Glomerular endothelial cell (primary cell): ENCODE data around the gene LRP5. TPM values are rescaled to one million over a fixed set of nuclear protein-coding genes. Genes with fewer than 3 reads are reported as not detected.
"Not testable (repeated sequence)": the region's sequence is repeated elsewhere in the genome, so short reads cannot be mapped to it uniquely, and the experiment has no call there.

ENCODE experiments used
- DNase-seq: peaks from one replicate; pipeline ENCODE4 v3.0.0-alpha.2; 2011; ENCODE audit warnings: low read depth, low spot score; ENCODE audit errors: extremely low read depth
- total RNA-seq: library from RNA; depleted of rRNA; stranded (reverse); fragments of >200 nt; gene quantifications from 2 replicates; pipeline ENCODE4 v1.2.3, GENCODE V29; 2015

The LRP5 gene
- total RNA-seq, 1 donor from 2014 or later: 72.2 TPM

DNA sequence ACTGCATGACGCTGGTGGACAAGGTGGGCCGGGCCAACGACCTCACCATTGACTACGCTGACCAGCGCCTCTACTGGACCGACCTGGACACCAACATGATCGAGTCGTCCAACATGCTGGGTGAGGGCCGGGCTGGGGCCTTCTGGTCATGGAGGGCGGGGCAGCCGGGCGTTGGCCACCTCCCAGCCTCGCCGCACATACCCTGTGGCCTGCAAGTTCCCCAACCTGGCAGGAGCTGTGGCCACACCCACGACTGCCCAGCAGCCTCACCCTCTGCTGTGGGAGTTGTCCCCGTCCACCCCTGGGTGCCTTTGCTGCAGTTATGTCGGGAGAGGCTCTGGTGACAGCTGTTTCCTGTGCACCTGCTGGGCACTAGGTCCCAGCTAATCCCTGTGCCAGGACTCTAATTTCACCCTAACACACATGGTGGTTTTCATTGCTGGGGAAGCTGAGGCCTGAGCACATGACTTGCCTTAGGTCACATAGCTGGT lies 99.2 kb downstream of the LRP5 start:
- no peak for DNase-seq

DNA sequence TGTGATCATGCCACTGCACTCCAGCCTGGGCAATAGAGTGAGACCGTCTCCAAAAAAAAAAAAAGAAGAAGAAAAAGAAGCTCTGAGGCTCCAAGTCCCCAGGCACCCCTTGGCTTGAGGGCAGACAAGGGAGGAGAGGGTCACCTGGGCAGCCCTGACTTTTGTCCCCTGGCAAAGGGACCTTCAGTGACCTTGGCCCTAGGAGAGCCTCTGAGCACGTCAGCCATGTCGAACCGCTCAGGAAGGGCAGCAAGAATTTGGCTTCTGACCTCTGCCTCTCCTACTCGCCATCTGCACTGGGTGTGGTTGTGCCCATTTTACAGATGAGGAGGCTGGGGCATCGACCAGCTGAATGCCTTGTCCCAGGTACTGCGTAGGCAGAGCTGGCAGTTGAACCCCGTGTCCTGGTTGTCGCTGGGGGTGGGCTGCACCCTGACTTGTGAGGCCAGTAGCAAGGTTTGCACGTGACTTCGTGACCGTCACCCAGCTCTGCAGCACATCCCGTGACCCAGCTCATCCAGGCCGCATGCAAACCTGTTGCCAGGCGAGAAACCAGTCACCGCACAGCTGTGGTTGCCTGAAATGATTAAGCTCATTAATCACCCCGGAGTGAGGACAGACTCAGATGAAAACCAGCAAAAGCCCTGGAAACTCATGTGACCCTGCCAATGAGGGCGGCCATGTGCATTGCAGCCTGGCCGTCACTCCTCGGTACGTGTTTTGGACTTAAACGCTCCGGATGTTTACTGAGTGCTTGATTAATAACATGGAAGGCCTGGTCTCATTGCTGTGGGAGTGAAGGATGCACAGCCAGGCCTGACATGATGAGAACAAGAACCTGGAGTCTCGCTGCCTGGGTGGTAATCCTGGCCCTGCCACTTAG lies 100.4 kb downstream of the LRP5 start:
- no peak for DNase-seq

DNA sequence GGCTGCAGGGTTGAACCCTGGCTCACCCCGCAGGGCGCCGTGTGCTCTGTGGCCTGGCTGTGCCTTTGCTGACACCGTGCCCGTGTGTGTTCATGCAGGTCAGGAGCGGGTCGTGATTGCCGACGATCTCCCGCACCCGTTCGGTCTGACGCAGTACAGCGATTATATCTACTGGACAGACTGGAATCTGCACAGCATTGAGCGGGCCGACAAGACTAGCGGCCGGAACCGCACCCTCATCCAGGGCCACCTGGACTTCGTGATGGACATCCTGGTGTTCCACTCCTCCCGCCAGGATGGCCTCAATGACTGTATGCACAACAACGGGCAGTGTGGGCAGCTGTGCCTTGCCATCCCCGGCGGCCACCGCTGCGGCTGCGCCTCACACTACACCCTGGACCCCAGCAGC lies 101.2 kb downstream of the LRP5 start:
- no peak for DNase-seq

DNA sequence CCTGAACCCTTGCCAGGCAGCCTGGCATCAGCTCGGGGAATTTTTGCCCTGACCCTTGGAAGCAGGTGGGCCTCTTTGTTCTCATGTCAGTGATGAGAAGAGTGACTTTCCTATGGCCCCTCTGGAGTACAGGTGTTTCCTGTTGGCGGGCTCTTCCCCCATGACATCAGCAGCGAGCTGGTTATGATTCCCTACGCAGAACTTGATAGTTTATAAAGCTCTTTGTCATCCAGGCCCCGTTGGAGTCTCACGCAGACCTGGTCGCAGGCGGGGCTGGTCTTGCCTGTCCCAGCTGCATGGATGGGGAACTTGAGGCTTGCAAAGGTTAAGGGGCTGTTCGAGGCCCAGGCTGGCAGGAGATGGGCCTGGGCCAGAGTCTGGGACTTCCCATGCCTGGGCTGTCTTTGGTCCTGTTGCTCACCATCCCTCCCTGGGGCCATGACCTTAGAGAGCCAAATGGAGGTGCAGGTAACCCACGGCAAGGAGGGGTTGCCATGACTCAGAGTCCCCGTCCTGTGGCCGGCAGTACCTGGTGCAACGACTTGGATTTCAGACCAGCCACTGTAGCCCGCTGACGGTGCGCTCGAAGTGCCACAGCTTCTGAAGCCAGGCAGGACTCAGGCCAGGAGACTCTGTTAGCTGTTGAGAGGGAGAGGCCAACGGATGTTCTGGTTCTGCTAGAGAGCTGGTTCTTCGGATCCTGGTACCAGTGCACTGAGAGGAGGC lies 102.3 kb downstream of the LRP5 start:
- peak; percentile 18 for DNase-seq

DNA sequence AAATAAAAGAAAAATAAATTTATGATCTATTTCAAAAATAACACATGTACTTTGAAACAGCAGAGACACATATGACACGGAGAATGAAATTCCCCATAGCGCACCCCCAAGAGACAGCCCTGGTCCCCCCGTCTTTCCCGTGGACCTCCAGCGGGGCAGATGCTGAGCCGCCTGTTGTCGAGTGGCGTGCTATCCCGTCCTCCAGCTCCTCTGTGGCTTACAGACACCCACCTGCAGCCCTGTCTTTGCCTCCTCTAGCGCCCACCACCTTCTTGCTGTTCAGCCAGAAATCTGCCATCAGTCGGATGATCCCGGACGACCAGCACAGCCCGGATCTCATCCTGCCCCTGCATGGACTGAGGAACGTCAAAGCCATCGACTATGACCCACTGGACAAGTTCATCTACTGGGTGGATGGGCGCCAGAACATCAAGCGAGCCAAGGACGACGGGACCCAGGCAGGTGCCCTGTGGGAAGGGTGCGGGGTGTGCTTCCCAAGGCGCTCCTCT lies 103.7 kb downstream of the LRP5 start:
- DNase-seq: no peak

DNA sequence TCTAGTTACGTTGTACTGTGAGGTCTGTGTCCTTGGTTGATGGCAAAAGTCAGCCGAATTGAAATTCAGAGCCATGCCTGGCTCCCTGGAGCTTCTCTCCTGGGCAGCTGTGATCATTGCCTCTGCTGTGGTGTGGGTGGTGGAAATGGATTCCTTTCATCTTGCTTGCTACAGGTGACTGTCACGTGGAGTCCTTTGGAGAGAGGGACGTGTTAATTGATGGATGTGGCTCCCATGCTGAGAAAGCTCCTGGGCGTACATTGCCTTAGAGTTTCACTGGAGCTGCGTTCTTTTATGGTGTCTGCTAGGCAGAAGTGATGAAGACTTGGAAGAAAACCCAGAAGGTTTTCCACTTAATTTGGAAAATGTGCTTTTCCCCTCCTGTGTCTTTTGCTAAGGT lies 106.3 kb downstream of the LRP5 start:
- no peak for DNase-seq

DNA sequence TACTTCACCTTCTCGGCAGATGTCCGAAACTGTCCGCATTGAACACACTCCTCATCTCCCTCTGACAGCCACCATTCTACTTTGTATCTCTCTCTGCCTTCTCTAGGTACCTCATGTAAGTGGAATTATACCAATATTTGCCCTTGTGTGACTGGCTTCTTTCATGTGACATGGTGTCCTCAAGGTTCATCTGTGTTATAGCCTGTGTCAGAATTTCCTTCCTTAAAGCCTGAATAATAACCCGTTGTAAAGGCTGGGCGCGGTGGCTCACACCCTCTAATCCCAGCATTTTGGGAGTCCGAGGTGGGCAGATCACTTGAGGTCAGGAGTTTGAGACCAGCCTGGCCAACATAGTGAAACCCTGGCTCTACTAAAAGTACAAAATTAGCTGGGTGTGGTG lies 107.8 kb downstream of the LRP5 start:
- no peak for DNase-seq

DNA sequence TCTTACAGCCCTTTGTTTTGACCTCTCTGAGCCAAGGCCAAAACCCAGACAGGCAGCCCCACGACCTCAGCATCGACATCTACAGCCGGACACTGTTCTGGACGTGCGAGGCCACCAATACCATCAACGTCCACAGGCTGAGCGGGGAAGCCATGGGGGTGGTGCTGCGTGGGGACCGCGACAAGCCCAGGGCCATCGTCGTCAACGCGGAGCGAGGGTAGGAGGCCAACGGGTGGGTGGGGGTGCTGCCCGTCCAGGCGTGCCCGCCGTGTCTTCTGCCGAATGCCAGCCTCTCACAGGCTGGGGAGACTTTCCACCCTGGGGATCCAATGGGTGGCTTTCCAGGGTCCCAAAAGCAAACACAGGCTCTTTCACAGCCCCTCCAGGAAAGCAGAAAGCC lies 111.1 kb downstream of the LRP5 start:
- DNase-seq: no peak

DNA sequence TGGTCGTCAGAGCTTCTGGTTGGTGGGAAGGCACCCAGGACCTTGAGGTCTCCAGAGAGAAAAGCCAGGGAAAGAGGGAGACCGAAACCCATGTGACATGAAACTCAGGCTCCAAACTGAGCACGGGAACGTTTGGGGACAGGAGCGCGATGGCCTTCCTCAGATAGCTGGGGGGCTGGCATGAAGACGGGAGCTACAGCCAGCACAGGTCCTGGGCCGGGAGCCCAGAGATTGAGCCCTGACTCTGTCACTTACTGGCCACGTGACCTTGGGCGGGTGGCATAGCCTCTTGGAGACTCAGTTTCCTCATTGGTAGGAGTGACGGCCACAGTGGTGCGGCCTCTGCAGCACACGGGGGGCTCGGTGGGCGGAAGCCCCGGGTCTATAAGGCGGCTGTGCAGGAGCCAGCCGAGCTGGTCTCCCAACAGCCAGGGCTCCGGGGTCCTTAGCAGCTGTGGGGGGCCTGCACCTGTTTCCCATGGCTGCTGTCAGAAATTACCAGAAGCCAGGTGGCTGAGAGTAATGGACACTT lies 111.8 kb downstream of the LRP5 start:
- DNase-seq: no peak

DNA sequence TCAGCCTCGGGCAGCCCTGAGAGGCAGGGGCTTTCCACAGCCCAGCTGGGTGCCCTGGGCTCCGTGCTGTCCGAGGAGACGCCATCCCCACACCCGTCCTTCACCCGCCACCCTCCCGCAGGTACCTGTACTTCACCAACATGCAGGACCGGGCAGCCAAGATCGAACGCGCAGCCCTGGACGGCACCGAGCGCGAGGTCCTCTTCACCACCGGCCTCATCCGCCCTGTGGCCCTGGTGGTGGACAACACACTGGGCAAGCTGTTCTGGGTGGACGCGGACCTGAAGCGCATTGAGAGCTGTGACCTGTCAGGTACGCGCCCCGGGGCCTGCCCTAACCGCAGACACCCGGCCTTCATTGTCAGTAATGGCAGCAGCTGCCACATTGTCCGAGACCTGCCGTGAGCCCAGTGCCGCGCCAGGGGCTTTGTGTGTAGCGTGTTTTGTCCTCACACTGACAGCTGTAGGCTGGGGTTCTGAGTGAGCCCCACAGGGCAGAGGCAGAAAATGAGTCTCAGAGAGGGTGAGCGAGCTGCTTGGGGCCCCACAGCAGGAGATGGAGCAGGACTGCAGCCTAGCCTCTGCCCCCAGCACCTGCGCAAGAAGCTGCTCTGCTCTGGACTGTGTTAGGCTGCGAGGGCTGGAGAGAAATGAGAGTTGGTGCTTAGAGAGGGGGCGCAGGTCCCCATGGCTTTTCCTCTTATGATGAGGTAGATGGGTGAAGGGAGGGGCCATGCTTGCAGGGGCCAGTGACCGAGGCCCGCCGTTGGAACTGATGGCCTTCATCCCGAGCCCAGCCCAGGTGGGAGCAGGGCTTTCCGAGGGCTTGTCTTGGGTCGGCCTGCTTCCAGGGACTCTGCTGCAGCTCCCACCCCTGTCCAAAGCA lies 112.8 kb downstream of the LRP5 start:
- no peak for DNase-seq

DNA sequence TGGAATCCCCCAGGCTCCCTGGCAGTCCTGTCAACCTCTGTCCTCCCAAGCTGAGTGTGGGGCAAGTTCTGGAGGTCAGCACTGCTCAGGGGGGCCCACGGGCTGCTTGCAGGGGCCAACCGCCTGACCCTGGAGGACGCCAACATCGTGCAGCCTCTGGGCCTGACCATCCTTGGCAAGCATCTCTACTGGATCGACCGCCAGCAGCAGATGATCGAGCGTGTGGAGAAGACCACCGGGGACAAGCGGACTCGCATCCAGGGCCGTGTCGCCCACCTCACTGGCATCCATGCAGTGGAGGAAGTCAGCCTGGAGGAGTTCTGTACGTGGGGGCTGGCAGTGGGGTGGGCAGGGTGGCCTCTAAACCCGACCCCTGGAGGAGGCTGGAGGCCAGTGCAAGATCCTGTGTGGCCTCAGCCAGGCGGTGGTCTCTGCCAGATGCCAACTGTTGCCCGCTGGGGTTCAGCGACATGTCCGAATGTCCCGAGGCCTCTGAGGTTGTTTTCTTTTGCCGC lies 113.5 kb downstream of the LRP5 start:
- no peak for DNase-seq

DNA sequence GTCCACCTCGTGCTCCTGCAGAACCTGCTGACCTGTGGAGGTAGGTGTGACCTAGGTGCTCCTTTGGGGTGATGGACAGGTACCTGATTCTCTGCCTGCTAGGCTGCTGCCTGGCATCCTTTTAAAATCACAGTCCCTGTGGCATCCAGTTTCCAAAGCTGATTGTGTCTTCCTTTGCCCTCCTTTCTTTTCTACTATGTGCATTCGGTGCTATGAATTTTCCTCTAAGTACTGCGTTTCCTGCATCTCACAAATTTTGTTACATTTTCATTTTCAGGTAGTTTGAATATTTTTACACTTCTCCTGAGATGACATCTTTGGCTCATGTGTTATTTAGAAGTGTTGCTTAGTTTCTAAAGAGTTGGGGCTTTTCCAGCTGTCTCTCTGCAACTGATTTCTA lies 117.3 kb downstream of the LRP5 start:
- no peak for DNase-seq

DNA sequence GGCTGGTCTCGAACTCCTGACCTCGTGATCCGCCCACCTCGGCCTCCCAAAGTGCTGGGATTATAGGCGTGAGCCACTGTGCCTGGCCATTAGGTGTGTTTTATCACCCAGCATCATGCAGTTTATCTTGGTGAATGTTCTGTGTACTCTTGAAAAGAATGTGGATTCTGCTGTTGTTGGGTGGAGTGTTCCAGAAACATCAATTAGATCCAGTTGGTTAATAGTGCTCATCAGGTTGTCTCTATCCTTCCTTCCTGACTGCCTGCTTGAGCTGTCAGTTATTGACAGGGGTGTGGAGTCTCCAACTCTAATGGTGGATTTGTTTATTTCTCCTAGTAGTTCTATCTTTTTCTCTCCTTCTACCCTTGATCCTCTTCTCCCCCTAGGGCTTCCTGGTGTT lies 118.0 kb downstream of the LRP5 start:
- DNase-seq: no peak

DNA sequence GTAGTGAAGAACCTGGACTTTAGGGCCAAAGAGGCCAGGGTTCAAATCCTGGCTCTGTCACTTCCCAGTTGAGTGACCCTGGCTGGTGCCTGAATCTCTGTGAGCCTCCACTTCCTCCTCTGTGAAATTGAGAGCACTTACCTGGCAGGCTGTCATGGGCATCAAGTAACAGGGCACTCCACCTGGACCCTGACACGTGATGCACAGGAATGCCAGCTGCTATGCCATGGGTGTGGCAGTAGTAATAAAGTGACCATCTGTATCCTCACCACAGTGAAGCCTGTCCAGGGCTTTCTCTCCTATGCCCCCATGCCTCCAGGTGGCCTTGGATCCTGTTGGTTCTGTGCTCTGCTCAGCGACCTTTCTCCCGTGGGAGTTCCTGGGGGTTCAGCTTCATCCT lies 118.4 kb downstream of the LRP5 start:
- DNase-seq: no peak

DNA sequence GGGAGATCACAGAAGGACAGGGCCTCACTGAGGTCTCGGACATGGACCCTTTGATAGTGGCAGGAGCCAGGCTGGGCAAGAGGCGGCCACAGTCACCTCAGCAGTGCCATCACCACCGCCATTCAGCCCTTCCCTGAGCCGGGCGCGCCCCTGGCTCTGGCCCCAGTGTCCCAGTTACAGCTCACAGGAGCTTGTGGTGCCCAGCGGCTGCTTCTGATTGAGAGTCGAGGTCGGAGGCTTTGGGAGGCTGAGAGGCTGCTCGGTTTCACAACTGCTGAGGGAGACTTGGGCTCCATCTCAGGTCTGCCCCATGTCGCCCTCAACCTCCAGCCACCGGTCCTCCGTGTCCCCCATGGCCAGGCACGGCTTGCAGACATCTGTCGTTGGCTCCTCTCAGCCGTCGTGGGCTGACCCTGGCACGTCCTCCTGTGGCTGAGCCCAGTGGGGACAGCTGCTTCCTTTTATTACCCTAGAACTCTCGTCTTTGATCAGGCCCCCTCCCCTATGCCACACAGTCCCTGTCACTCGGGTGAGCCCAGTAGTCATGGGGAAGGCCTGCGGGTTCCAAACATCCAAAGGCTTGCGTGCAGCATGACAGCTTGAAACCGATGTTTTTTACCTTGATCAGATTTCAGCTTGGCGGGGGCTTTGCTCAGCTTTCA lies 119.7 kb downstream of the LRP5 start:
- no peak for DNase-seq

DNA sequence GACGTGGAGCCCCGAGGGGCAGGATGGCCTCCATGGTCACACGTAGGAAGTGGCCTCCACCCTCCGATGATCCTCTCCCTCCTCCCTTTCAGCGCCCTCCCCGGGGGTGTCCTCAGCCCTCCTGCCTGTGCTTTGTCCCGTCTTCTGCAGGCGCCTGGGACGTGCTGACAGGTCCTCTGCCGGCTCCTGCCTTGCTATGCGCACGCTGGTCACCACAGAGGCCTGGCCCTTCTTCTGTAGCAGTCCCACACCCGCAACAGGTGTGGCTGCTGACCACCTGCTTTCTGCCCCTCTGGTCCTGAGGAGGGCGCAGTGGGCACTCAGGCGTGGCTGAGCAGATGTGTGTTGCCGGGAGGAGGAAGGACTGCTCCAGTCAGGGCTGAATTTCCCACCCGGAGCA lies 120.5 kb downstream of the LRP5 start:
- no peak for DNase-seq

DNA sequence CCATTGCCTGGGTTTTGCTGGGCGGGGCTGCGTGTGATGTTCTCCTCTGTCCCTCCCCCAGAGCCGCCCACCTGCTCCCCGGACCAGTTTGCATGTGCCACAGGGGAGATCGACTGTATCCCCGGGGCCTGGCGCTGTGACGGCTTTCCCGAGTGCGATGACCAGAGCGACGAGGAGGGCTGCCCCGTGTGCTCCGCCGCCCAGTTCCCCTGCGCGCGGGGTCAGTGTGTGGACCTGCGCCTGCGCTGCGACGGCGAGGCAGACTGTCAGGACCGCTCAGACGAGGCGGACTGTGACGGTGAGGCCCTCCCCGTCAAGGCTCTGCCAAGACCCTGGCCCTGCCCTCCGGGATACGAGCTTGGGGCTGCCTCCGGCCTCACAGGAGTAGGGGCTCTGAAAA lies 121.2 kb downstream of the LRP5 start:
- no peak for DNase-seq

DNA sequence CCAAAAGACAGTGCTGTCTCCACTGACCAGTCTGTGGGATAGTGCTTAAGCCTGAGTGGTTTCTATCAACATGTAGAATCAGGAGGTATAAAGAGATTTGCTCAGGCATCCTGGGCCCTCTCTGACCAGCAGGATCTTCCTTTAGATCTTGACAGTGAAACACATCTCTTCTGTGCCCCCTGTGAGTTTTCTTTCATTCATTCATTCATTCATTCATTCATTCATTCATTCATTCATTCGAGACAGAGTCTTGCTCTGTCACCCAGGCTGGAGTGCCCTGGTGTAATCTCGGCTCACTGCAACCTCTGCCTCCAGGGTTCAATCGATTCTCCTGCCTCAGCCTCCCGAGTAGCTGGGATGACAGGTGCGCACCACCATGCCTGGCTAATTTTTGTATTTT lies 121.8 kb downstream of the LRP5 start:
- not testable (repeated sequence) for DNase-seq

DNA sequence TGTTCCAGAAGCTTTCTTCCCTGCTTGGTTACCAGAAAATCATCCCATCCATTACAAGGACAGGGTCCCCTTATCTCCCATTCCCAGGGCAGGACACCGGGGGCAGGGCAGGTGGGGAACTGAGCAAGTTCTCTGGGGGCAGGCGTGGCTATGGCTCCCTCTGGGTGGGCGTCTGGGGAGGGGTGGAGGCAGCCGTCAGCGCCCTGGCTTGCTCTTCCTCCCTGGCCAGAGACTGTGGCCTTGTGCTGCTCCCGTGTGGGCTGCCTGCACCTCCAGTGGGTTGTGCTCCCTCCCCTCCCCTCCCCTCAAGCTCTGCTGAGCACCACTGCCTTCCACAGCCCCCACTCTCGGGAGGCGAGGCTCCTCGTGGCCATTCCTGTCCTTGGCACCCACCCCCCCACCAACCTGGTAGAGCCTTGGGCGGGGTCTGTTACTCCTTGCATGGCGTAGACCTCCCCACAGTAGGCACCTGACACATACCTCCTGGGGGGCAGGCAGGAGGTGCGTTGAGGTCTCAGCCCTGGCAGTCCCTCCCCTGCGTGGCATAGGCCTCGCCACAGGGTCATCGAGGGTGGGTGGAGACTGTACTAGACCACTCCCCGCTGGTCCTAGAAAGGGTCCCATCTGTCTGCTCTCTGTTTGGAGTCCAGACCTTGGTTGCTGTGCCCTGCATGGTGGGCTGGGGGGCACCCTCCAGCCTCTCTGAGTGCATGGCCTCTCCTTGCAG lies 123.9 kb downstream of the LRP5 start:
- no peak for DNase-seq
